ENCODE measurements around the gene CYTH2. TPM values are rescaled to one million over a fixed set of nuclear protein-coding genes. Genes with fewer than 3 reads are reported as not detected.

The CYTH2 gene
- total and polyA plus RNA-seq, 12 donors = 26.3 to 93.5 (median 52.8) TPM

- no peaks in the 10 kb centered on the region for H3K27me3 ChIP-seq
- WGBS, 4 donors = 27 to 47% (median 44%) methylated on average over 5 to 32 of the region's 32 CpGs
- H3K36me3 ChIP-seq (replicated peaks in 1 of 2) = peaks cover 0 to 30% of the 10 kb centered on the region in 2 donors
- H3K27ac ChIP-seq = peak overlapping the region in 4 of 5 donors; percentile 38 to 71 (median 58)
- H3K4me3 ChIP-seq = peak overlapping the region in 2 of 4 donors; percentile 1 to 48
- H3K9me3 ChIP-seq (replicated peaks in 1 of 3) = no peaks in the 10 kb centered on the region
- intact Hi-C loops (cut with DNase I) = no loop called here
- DNase-seq = peak in 3 of 7 donors; percentile 32 to 76 (median 68)
- TF ChIP-seq CTCF (IDR thresholded peaks at IDR 0.05) = no peak
- no peak for TF ChIP-seq POLR2A (IDR thresholded peaks at IDR 0.05)
- H3K4me1 ChIP-seq (replicated peaks in 1 of 2) = peaks cover 14 to 24% of the 10 kb centered on the region in 2 donors
Observed at GRCh38 chr19:48480183-48480557, 11.0 kb downstream of the CYTH2 start.

GRCh38 chr19:48480558-48481500 lies 11.7 kb downstream of the CYTH2 start:
- no peaks in the 10 kb centered on the region for H3K27me3 ChIP-seq
- intact Hi-C loops (cut with DNase I) = no loop called here
- peak overlapping the region in 2 of 4 donors; percentile 1 to 48 for H3K4me3 ChIP-seq
- H3K9me3 ChIP-seq (replicated peaks in 1 of 3) = no peaks in the 10 kb centered on the region
- peaks cover 7 to 18% of the 10 kb centered on the region in 2 donors for H3K4me1 ChIP-seq (replicated peaks in 1 of 2)
- H3K36me3 ChIP-seq (replicated peaks in 1 of 2) = peaks cover 0 to 24% of the 10 kb centered on the region in 2 donors
- no peak for DNase-seq
- TF ChIP-seq CTCF (IDR thresholded peaks at IDR 0.05) = no peak
- H3K27ac ChIP-seq = peak overlapping the region in 4 of 5 donors; percentile 38 to 71 (median 58)
- WGBS, 4 donors = 36 to 56% (median 47%) methylated on average over 49 to 52 of the region's 52 CpGs

GRCh38 chr19:48481846-48482639 lies 12.9 kb downstream of the CYTH2 start:
- H3K36me3 ChIP-seq (replicated peaks in 1 of 2) = peaks cover 0 to 12% of the 10 kb centered on the region in 2 donors
- TF ChIP-seq CTCF (IDR thresholded peaks at IDR 0.05) (no peak), POLR2A (IDR thresholded peaks at IDR 0.05) (no peak)
- 43 to 59% (median 49%) methylated on average over 7 of the region's 7 CpGs for WGBS, 4 donors
- peak in 1 of 7 donors; percentile 40 for DNase-seq
- H3K9me3 ChIP-seq (replicated peaks in 1 of 3) = no peaks in the 10 kb centered on the region
- H3K27ac ChIP-seq = no peak overlapping the region
- no peak overlapping the region for H3K4me3 ChIP-seq
- intact Hi-C loops (cut with DNase I) = no loop called here
- H3K27me3 ChIP-seq = no peaks in the 10 kb centered on the region
- peaks cover 7 to 15% of the 10 kb centered on the region in 2 donors for H3K4me1 ChIP-seq (replicated peaks in 1 of 2)

GRCh38 chr19:48483301-48483700 lies 14.1 kb downstream of the CYTH2 start:
- TF ChIP-seq POLR2A (IDR thresholded peaks at IDR 0.05) (no peak), CTCF (IDR thresholded peaks at IDR 0.05) (no peak)
- no peaks in the 10 kb centered on the region for H3K27me3 ChIP-seq
- no peak overlapping the region for H3K27ac ChIP-seq
- H3K4me3 ChIP-seq = no peak overlapping the region
- WGBS, 4 donors = 41 to 100% (median 63%) methylated on average over 1 to 3 of the region's 3 CpGs; no CpG with 5 or more reads in 1 of the 4 donors
- no peaks in the 10 kb centered on the region for H3K9me3 ChIP-seq (replicated peaks in 1 of 3)
- intact Hi-C loops (cut with DNase I) = no loop called here
- H3K36me3 ChIP-seq (replicated peaks in 1 of 2) = peaks cover 0 to 1% of the 10 kb centered on the region in 2 donors
- no peak for DNase-seq
- peaks cover 10 to 24% of the 10 kb centered on the region in 2 donors for H3K4me1 ChIP-seq (replicated peaks in 1 of 2)
